ENCODE data around the gene HBM. TPM values are rescaled to one million over a fixed set of nuclear protein-coding genes. Genes with fewer than 3 reads are reported as not detected.

Gene HBM
- total and polyA plus RNA-seq, 10 of the 15 experiments (the other 5 are each of a cell fraction or from before 2014, with no cell fraction given) = 0.23 TPM; not detected in 9

- 14% methylated on average over 46 of the region's 59 CpGs for WGBS (ENCODE audit: insufficient coverage, insufficient replicate concordance, low lambda C conversion rate, missing lambda C conversion rate)
- ChIA-PET CTCF (interaction anchor here (1.9 kb wide), 1 partner anchor 47 kb away, joined by 6 read pairs; no protein-coding TSS in a partner anchor), POLR2A (no interaction called here), SMC1A (ENCODE audit: uncharacterized antibody, unreplicated experiment) (no interaction called here), RAD21 (ENCODE audit: unreplicated experiment) (no interaction called here)
- TF ChIP-seq ZBTB33 (IDR thresholded peaks at IDR 0.05) (no peak), ZSCAN29 (IDR thresholded peaks at IDR 0.05) (no peak), EGR1 (IDR thresholded peaks at IDR 0.05; ENCODE audit: borderline replicate concordance in 1 of 2, low read depth in 2 of 2, low read length in 2 of 2) (0 out of 3 replicates have a peak, but pooled peaks of 1 of the 2 experiments have one; percentile 24), TCF3 (IDR thresholded peaks at IDR 0.05; ENCODE audit: borderline replicate concordance, insufficient read depth, low read depth, low read length) (0 out of 2 replicates have a peak, but pooled peaks have one; percentile 43), DPF2 (IDR thresholded peaks at IDR 0.05) (0 out of 2 replicates have a peak, but pooled peaks have one; percentile 13)
- DNase-seq (ENCODE audit: low read depth, low spot score) (no peak), ATAC-seq (peak; percentile 62), FAIRE-seq (no peak)
- Histone ChIP-seq H2AFZ (ENCODE audit: control insufficient read depth, low read depth, low read length) (peak overlapping the region; percentile 55), H3K36me3 (ENCODE audit: control insufficient read depth in 2 of 2, insufficient read depth in 2 of 2, low read length in 1 of 2) (no peaks in the 10 kb centered on the region), H3K27ac (ENCODE audit: control insufficient read depth, insufficient read depth) (no peak overlapping the region), H3K27me3 (replicated peaks in 1 of 2; ENCODE audit: control insufficient read depth in 2 of 2, insufficient read depth in 2 of 2, low read length in 1 of 2) (peaks cover 1 to 3% of the 10 kb centered on the region in 2 experiments; a peak in 3 of 4 replicates), H4K20me1 (ENCODE audit: control insufficient read depth, insufficient read depth) (no peaks in the 10 kb centered on the region), H3K9ac (ENCODE audit: control insufficient read depth, insufficient read depth, low read length) (no peak overlapping the region), H3K9me3 (replicated peaks; ENCODE audit: control insufficient read depth, insufficient read depth, low read length) (no peaks in the 10 kb centered on the region), H3K4me3 (no peak overlapping the region), H3K79me2 (ENCODE audit: control insufficient read depth, insufficient read depth, low read length) (no peaks in the 10 kb centered on the region), H3K4me1 (ENCODE audit: control insufficient read depth, insufficient read depth, low read length) (no peaks in the 10 kb centered on the region), H3K4me2 (ENCODE audit: control insufficient read depth, insufficient read depth) (peak overlapping the region; percentile 77)
- in situ Hi-C loops (cut with MboI) (no loop called here), intact Hi-C loops (cut with micrococcal nuclease; ENCODE audit: unreplicated experiment) (no loop called here)
- BruUV-seq (replicated peaks) = no TSS peak
Measured at GRCh38 chr16:154217-155030, 11.4 kb upstream of the HBM start.

All from GM12878 (cell line).